C4-2B (cell line): ENCODE data around the gene NUDT10.

Experiments used
- CTCF ChIP-seq: fragments of 450-650 bp; conservative IDR thresholded peaks from 2 replicates; pipeline ENCODE4 v1.5.1; 2017; ENCODE audit warnings: mild to moderate bottlenecking
- ZFX ChIP-seq: fragments of 450-650 bp; IDR thresholded peaks from 2 replicates; pipeline ENCODE4 v1.6.1; 2017

GRCh38 chrX:51292421-51292820, 40.2 kb upstream of the NUDT10 start:
- TF ChIP-seq CTCF (no peak), ZFX (no peak)
